Neural progenitor cell (in vitro differentiated cells): ENCODE results near the gene SLC35F3. TPM values are rescaled to one million over a fixed set of nuclear protein-coding genes. Genes with fewer than 3 reads are reported as not detected.

Source experiments
- DNase-seq: peaks from one replicate; pipeline ENCODE4 v3.0.0-alpha.2; 2016; ENCODE audit warnings: low spot score
- H2AFZ ChIP-seq: fragments of 200-600 bp; sonication (generic); replicated peaks from 2 replicates; pipeline ENCODE4 v1.6.1; 2016; ENCODE audit warnings: antibody characterized with exemption
- H3F3A ChIP-seq: fragments of 200-600 bp; sonication (generic); 2 replicates; pipeline ENCODE4 v1.6.1; 2016; ENCODE audit warnings: antibody characterized with exemption, low read depth
- H3K27ac ChIP-seq: fragments of 200-600 bp; sonication (generic); 2 replicates; pipeline ENCODE4 v1.5.1; 2016; ENCODE audit warnings: mild to moderate bottlenecking
- H3K27me3 ChIP-seq: fragments of 200-600 bp; sonication (generic); 2 replicates; pipeline ENCODE4 v1.6.1; 2016; ENCODE audit warnings: mild to moderate bottlenecking, moderate library complexity
- H3K36me3 ChIP-seq: fragments of 200-600 bp; sonication (generic); 2 replicates; pipeline ENCODE4 v1.5.1; 2016
- H3K4me1 ChIP-seq: fragments of 200-600 bp; sonication (generic); 2 replicates; pipeline ENCODE4 v1.6.1; 2016; ENCODE audit warnings: mixed run types
- H3K4me2 ChIP-seq: fragments of 200-600 bp; sonication (generic); 2 replicates; pipeline ENCODE4 v1.6.1; 2016
- H3K4me3 ChIP-seq: fragments of 200-600 bp; sonication (generic); 2 replicates; pipeline ENCODE4 v1.5.1; 2016
- H3K79me2 ChIP-seq: fragments of 200-600 bp; sonication (generic); 2 replicates; pipeline ENCODE4 v1.6.1; 2016; ENCODE audit warnings: low read depth
- H3K9ac ChIP-seq: fragments of 200-600 bp; sonication (generic); 2 replicates; pipeline ENCODE4 v1.6.1; 2016
- H3K9me3 ChIP-seq: fragments of 200-600 bp; sonication (generic); 2 replicates; pipeline ENCODE4 v1.5.1; 2016; ENCODE audit warnings: low read depth
- H4K20me1 ChIP-seq: fragments of 200-600 bp; sonication (generic); 2 replicates; pipeline ENCODE4 v1.6.1; 2016; ENCODE audit warnings: low read depth
- H3K27ac Mint-ChIP-seq: 3 replicates; pipeline ENCODE4 v1.8.0; 2021; ENCODE audit warnings: mixed read lengths
- H3K27me3 Mint-ChIP-seq: 2 replicates; pipeline ENCODE4 v1.8.0; 2022; ENCODE audit warnings: low read depth, mild to moderate bottlenecking, inconsistent platforms, moderate library complexity, mixed read lengths; ENCODE audit not compliant: insufficient read depth
- H3K36me3 Mint-ChIP-seq: 3 replicates; pipeline ENCODE4 v1.8.0; 2021; ENCODE audit warnings: mixed read lengths
- H3K4me1 Mint-ChIP-seq: 3 replicates; pipeline ENCODE4 v1.8.0; 2021; ENCODE audit warnings: mixed read lengths
- H3K4me3 Mint-ChIP-seq: 3 replicates; pipeline ENCODE4 v1.8.0; 2021; ENCODE audit warnings: mild to moderate bottlenecking, moderate library complexity, mixed read lengths
- H3K9me3 Mint-ChIP-seq: 3 replicates; pipeline ENCODE4 v1.8.0; 2020; ENCODE audit warnings: mixed read lengths
- CTCF ChIP-seq: fragments of 200-600 bp; sonication (generic); IDR thresholded peaks from 2 replicates; pipeline ENCODE4 v1.5.1; 2017; ENCODE audit warnings: antibody characterized with exemption, mild to moderate bottlenecking
- EZH2 ChIP-seq: fragments of 200-600 bp; sonication (generic); IDR thresholded peaks from 2 replicates; pipeline ENCODE4 v1.6.1; 2017; ENCODE audit warnings: antibody characterized with exemption, mild to moderate bottlenecking, moderate library complexity
- EZH2phosphoT487 ChIP-seq: fragments of 200-600 bp; sonication (generic); IDR thresholded peaks from 2 replicates; pipeline ENCODE4 v1.6.1; 2017; ENCODE audit warnings: antibody characterized with exemption
- total RNA-seq: library from RNA; depleted of rRNA; stranded (reverse); fragments of >200 nt; gene quantifications from 2 replicates; pipeline ENCODE4 v1.2.3, GENCODE V29; 2015; ENCODE audit warnings: low replicate concordance

Gene SLC35F3
- total RNA-seq, 1 donor from 2014 or later: 0.79 TPM

DNA sequence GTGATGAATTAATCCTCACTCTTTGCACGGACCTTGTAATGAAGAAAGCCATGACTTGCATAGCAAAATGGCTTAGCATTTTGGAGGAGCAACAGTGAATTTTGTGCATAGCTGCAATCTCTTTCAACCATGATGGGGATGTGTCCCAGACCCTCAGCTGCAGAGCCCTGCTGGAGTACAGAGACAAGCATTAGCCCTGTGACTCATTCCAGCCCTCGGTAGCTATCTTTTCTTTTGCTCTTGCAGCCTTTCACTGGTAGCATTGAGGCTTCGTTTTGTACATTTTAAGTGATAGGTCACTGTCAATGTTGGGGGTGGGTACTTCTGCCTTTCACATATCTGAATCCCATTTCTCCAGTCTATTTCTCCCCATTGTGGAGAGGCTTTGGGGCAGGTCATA, 58.4 kb downstream of the SLC35F3 start:
- no peak for TF ChIP-seq CTCF
- TF ChIP-seq EZH2: no peak
- TF ChIP-seq EZH2phosphoT487: no peak
- no peak overlapping the region for H3K4me2 ChIP-seq
- H3K9me3 ChIP-seq: no peaks in the 10 kb centered on the region
- no peak overlapping the region for H3K4me3 ChIP-seq
- H2AFZ ChIP-seq: no peak overlapping the region
- H3K9ac ChIP-seq: no peak overlapping the region
- no peaks in the 10 kb centered on the region for H3K36me3 ChIP-seq
- Mint-ChIP-seq H3K4me1 (no peaks in the 10 kb centered on the region), H3K27ac (no peak overlapping the region), H3K4me3 (no peak overlapping the region), H3K9me3 (peaks cover 6% of the 10 kb centered on the region), H3K27me3 (peaks cover 3% of the 10 kb centered on the region), H3K36me3 (no peaks in the 10 kb centered on the region)
- no peaks in the 10 kb centered on the region for H3K4me1 ChIP-seq
- H3F3A ChIP-seq: no peaks in the 10 kb centered on the region
- H3K79me2 ChIP-seq: no peaks in the 10 kb centered on the region
- H3K27me3 ChIP-seq: no peaks in the 10 kb centered on the region
- H3K27ac ChIP-seq: no peak overlapping the region
- no peak for DNase-seq
- no peaks in the 10 kb centered on the region for H4K20me1 ChIP-seq

- no peaks in the 10 kb centered on the region for H3K79me2 ChIP-seq
- peaks cover 9% of the 10 kb centered on the region for H3K4me1 Mint-ChIP-seq
- no peak overlapping the region for H2AFZ ChIP-seq
- H4K20me1 ChIP-seq: no peaks in the 10 kb centered on the region
- no peak overlapping the region for H3K4me3 ChIP-seq
- H3K27me3 ChIP-seq: no peaks in the 10 kb centered on the region
- H3K27me3 Mint-ChIP-seq: peaks cover 8% of the 10 kb centered on the region
- no peak for DNase-seq
- peaks cover 3% of the 10 kb centered on the region for H3K9me3 Mint-ChIP-seq
- TF ChIP-seq CTCF (no peak), EZH2 (no peak), EZH2phosphoT487 (no peak)
- H3K27ac Mint-ChIP-seq: no peak overlapping the region
- no peak overlapping the region for H3K4me3 Mint-ChIP-seq
- no peaks in the 10 kb centered on the region for H3K36me3 ChIP-seq
- no peaks in the 10 kb centered on the region for H3F3A ChIP-seq
- no peak overlapping the region for H3K27ac ChIP-seq
- H3K4me2 ChIP-seq: no peak overlapping the region
- H3K9me3 ChIP-seq: no peaks in the 10 kb centered on the region
- H3K4me1 ChIP-seq: no peaks in the 10 kb centered on the region
- H3K36me3 Mint-ChIP-seq: no peaks in the 10 kb centered on the region
- no peak overlapping the region for H3K9ac ChIP-seq
Observed at GRCh38 chr1:233965856-233966255, 61.4 kb downstream of the SLC35F3 start.

- Mint-ChIP-seq H3K36me3 (no peaks in the 10 kb centered on the region), H3K27ac (no peak overlapping the region), H3K4me1 (peaks cover 12% of the 10 kb centered on the region), H3K4me3 (no peak overlapping the region), H3K27me3 (peaks cover 4% of the 10 kb centered on the region), H3K9me3 (no peaks in the 10 kb centered on the region)
- Histone ChIP-seq H3K9me3 (no peaks in the 10 kb centered on the region), H3K27me3 (no peaks in the 10 kb centered on the region), H3K4me2 (no peak overlapping the region), H3K9ac (no peak overlapping the region), H3K27ac (no peak overlapping the region), H3K36me3 (no peaks in the 10 kb centered on the region), H3K79me2 (no peaks in the 10 kb centered on the region), H3K4me3 (no peak overlapping the region), H3F3A (no peaks in the 10 kb centered on the region), H2AFZ (no peak overlapping the region), H3K4me1 (no peaks in the 10 kb centered on the region), H4K20me1 (no peaks in the 10 kb centered on the region)
- TF ChIP-seq EZH2: no peak
- no peak for TF ChIP-seq EZH2phosphoT487
- no peak for TF ChIP-seq CTCF
- no peak for DNase-seq
Observed at GRCh38 chr1:233971753-233972152, 67.3 kb downstream of the SLC35F3 start.
